Upper lobe of left lung (tissue), 4 donors: ENCODE measurements around the gene KIF25.

Experiments used
- POLR2AphosphoS5 ChIP-seq, 2 donors: sonication (generic); formaldehyde crosslinking; IDR thresholded peaks; one replicate each; pipeline ENCODE4 v1.5.1; 2017; ENCODE audit warnings: antibody characterized with exemption in 2 of 2
- TF ChIP-seq, protein P1 (sequence below), 6 experiments: fragments of 450-650 bp in 4 of 6; fragments of 200-600 bp in 2 of 6; sonication (generic) in 2 of 6; IDR thresholded peaks; one replicate each; pipeline ENCODE4 v1.5.1; 2016 to 2019; ENCODE audit warnings: antibody characterized with exemption in 6 of 6

DNA sequence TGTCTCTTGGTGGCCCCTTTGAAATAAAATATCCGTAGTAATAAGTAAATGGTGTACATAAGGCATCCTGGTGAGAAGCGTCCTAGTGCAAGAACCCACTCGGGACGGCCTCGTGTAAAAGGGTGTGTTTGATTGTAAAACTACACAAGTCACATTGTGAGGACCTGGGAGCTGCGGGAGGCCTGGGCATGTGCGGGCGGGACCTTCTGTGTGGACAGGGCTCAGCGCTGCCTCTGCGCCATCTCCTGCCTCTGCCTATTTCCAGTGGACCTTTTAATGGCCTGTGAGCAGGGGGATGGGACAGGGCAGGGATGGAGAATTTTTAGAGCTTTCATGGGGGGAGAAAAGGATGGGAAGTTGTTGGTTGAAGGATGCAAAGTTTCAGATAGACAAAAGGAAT, 25.3 kb upstream of the KIF25 start:
- no peak for TF ChIP-seq POLR2AphosphoS5 (IDR thresholded peaks at IDR 0.05)
- TF ChIP-seq, protein P1, sequence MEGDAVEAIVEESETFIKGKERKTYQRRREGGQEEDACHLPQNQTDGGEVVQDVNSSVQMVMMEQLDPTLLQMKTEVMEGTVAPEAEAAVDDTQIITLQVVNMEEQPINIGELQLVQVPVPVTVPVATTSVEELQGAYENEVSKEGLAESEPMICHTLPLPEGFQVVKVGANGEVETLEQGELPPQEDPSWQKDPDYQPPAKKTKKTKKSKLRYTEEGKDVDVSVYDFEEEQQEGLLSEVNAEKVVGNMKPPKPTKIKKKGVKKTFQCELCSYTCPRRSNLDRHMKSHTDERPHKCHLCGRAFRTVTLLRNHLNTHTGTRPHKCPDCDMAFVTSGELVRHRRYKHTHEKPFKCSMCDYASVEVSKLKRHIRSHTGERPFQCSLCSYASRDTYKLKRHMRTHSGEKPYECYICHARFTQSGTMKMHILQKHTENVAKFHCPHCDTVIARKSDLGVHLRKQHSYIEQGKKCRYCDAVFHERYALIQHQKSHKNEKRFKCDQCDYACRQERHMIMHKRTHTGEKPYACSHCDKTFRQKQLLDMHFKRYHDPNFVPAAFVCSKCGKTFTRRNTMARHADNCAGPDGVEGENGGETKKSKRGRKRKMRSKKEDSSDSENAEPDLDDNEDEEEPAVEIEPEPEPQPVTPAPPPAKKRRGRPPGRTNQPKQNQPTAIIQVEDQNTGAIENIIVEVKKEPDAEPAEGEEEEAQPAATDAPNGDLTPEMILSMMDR (IDR thresholded peaks at IDR 0.05): no peak
